ENCODE results near the gene ACAD8.

DNA sequence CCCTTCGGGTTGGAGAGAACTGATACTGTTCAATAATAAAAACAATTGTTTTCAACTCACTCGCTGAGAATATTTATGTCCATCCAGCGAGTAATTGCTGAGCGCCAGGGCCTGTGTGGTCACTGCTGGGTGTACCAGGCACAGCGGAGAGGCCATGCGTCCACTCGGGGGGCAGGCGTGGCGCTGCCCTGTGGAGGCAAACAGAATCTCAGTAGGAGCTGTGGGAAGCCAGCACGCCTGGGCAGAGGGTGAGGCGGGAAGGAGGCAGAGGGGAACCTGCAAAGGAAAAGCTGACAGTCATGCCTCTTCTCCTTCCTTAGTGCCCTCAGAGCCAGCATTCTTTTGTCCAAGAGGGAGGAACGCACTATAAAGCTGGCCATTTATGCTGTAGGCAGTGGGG is 34.2 kb downstream of the ACAD8 start:
- TF ChIP-seq, protein P1, sequence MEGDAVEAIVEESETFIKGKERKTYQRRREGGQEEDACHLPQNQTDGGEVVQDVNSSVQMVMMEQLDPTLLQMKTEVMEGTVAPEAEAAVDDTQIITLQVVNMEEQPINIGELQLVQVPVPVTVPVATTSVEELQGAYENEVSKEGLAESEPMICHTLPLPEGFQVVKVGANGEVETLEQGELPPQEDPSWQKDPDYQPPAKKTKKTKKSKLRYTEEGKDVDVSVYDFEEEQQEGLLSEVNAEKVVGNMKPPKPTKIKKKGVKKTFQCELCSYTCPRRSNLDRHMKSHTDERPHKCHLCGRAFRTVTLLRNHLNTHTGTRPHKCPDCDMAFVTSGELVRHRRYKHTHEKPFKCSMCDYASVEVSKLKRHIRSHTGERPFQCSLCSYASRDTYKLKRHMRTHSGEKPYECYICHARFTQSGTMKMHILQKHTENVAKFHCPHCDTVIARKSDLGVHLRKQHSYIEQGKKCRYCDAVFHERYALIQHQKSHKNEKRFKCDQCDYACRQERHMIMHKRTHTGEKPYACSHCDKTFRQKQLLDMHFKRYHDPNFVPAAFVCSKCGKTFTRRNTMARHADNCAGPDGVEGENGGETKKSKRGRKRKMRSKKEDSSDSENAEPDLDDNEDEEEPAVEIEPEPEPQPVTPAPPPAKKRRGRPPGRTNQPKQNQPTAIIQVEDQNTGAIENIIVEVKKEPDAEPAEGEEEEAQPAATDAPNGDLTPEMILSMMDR (IDR thresholded peaks at IDR 0.05): no peak
- no peak for TF ChIP-seq POLR2AphosphoS5 (IDR thresholded peaks at IDR 0.05)
- no peak for TF ChIP-seq POLR2A (IDR thresholded peaks at IDR 0.05)

All from suprapubic skin (tissue), 4 donors.